ENCODE data around the gene SLC25A31. TPM values are rescaled to one million over a fixed set of nuclear protein-coding genes. Genes with fewer than 3 reads are reported as not detected.
A peak's percentile ranks its signal among the peaks of the same experiment; 100 is the strongest.

Gene SLC25A31
- total RNA-seq, 1 donor from 2014 or later = not detected

DNA sequence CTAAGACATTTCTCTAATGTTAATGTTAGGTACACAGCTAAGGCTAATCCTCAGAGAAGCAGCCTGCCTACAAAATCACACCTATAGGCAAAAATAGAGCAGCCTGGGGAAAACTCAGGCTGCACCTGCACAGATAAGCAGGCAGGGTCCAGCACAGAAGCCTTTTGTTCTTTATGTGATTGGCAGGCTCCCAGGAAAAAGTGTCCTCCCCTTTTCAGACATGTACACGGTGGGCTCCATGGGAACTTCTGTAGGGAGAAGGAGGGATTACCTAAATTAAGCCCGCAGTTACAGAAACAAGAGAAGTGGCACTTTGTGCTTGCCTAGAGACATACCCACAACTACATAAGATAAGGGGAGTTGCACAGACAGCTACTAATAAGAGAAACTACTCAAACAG, 47.9 kb downstream of the SLC25A31 start:
- DNase-seq = no peak

DNA sequence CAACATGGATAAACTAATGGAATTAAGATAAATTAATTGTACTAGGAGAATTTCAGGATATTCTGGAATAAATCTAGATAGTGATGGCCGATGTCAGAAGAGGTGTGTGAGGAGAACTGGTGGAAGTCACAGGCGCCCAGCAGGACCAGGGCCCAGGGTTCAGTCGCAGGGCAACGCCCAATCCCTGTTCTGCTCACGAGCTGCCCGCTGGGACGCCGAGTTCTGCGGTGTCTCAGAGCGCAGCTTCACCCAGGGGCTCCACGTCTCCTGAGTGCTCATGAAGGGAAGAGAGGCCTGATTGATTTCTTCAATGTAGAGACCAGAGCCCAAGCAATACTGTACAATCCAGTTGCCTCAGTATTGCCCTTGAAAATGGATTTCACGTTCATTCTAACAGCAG, 50.4 kb downstream of the SLC25A31 start:
- DNase-seq = no peak

DNA sequence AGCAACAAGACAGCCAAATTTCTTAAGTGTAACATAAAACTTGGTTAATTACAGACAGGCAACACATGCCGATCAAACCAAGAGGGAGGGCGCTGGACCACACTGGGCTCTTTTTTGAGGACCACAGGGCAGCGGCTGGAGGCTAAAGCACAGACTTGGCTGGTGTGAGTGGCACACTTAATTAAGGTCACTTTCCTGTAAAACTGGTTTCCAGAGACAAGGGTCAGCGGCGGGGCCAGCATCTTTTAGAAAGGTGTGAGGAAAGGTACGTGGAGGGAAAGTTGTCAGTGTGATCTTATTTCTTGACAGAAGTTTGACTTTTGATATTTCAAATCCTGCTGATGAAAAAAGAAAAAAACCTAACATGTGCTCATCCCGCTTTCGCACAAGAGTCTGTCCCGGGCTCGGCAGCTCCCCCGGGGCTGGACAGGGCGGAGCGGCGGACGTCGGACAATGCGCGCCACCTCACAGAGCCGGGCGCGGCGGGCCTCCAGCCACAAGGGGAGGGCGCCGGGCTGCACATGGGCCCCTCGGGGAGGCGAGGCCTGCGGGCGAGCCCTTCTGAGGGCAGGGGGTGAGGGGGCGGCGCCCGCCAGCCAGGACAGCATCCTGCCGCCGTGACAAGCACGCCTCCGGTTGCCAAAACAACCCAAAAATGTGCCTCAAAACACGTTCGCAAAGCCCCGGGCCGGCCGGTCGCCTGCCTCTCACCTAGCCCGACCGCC, 51.3 kb downstream of the SLC25A31 start:
- DNase-seq = peak; percentile 71

DNA sequence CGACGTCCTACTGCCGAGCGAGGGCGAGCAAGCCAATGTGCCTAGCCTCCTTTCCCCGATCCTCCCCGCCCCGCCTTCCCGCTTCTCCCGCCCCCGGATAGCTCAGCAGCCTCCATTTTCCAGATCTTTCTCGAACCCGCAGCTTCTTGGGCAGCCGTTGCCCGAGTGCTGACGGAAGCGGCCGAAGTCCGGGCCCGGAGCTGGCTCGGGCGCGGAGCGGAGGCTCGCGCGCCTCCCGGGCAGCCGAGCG, 51.8 kb downstream of the SLC25A31 start:
- peak; percentile 95 for DNase-seq

DNA sequence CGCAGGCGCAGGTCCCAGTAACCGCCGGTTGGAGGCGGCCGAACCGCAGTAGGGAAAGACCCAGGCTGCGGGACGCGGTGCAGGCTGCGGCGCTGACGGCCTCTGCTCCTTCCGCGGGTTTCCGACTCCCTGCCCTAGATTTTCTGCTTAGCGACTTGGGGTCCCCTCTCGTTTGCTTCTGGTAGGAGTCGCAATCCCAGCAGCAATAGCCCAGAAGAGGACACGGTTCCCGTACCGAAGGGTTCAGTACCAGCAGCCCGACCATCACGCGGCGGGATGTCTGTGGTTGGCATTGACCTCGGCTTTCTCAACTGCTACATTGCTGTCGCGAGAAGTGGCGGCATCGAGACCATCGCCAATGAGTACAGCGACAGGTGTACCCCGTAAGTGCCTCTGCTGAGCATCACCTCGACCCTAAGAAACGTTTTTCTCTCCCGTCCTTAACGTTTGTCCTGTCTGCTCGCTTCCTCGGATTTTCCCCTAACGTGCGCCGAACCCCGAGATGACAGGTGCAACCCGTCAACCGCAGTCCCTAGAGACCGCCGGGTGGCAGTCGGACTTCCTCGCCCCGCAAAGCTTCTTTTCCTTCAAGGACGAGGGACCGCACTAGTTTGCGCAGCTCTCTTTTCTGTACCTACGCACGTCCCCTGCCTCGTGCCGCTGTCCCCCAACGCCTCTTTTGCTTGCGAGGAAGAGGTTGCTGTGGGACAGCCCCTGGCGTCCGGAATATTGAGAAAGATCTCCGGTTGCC, 52.2 kb downstream of the SLC25A31 start, which contains the start of gene HSPA4L:
TSS of gene HSPA4L (plus strand) at position 48 of the 751 bp plus-strand sequence. CDS start at position 277, 229 bp downstream.
- peak; percentile 77 for DNase-seq

DNA sequence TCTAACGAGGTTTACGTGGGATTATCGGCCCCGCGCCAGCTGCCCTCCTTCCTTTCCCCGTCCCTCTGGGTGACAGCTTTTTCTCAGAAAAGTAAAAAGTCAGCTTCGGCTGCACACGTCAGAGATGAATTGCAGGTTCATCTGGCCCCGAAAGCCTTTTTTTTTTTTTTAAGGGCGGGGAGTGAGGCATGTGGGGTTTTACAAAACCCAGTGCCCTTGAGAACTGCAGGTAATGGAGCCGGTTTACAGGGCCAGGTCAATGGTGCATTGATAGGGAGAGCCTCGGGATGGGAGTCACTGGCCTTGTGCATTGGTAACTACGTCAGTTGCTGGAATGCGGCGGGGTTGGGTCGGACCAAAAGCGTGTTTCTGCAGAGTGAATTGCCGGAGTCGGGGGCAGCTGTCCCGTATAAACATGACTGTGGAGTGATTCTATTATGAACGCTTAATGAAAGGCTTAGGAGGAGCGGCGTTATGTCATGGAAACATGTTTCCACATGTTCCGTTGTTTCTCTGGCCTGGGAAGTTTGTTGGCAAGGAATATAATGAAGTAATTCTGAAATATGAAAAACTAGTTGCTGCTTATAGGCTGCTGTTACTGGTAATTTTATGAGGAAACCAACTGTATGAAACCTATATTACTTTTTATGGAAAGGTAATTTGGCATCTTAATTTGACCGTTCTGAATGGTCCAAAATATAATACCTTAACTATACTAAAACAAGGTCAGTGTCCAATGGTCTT, 53.0 kb downstream of the SLC25A31 start:
- peak; percentile 96 for DNase-seq

DNA sequence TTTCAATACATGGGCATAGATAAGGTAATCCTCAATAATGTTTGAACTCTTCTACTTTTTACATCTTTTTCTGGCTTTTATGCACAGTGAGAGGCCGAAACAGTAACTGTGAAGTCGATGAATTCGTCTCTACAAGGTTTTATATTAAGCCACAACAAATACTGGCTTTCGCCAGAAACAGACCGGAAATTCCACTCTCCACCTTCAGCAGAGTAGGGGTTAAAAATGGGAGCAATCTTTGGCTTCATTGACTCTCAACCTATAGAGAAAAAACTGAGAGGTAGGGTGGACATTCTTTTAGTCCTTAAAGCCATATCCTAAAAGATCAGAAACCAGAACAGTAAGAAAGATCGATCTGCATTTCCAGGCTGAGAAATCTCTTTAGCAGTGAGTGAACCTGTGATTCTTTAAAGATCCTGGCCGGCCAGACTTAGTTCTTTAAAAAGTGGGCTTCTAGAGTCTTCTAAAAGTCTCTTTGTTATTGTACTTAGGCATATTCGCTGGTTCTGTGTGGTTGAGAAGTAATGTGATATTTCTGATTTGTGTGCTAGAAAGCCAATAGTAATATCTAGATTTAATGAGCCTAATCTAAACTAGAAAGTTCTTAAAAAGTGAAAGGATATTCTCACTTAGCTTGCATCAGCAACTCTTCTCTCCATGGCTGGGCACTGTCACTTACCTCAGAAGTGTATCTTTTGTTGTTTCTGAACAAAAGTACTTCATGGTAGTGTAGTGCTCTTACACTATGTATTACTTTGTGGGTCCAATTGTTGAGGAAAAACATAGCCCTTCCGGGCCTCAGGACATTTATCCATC, 54.0 kb downstream of the SLC25A31 start:
- peak; percentile 33 for DNase-seq

DNA sequence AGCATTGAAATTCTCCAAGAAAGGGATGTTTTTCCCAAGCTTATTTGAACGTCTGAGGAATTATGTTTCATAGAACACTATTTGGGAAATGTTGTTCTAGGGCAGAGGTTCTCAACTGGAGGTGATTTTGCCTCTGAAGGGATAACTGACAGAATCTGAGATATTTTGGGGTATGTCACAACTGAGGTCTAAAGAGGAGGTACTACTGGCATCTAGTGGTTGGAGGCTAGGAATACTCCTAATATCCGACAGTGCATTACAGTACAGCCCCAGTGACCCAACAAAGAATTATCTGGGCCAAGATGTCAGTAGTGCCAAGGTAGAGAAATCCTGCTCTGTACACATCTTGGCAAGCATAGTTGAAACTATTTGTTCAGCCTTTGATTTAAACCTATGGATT, 58.3 kb downstream of the SLC25A31 start:
- DNase-seq = peak; percentile 13

DNA sequence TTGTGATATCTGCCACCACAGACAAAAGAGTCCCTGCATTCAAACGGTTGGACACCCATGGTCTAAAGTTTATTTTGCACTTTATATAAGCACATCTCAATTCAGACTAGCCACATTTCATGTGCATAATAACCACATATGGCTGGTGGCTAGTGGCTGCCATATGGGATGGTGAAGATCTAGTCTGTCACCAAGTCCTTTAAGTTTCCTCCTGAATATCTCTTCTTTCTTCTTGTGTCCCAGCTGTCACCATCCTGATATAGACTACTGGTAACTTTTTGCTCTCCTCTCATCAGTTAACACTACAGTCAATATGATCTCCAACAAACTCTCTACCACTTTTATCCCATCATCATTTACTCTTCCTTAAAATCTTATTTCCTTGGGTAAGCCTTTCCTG, 61.2 kb downstream of the SLC25A31 start:
- DNase-seq = no peak

DNA sequence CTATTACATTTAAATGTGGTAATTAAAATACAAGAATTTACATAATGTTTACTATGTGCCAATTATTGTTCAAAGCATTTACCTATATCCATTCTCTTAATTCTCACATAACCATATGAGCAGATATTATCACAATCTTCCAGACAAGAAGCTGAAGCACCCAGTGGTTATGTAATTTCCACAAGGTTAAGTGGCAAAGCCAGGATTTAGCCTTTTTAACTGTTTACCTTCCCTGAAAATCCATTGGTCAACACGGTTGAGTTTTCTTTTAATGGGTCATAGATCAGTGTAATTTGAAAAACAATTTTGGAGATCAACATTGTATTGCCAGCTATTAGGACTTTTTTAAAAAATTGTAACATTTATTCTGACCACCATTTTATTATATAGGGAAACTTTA, 63.3 kb downstream of the SLC25A31 start:
- no peak for DNase-seq

DNA sequence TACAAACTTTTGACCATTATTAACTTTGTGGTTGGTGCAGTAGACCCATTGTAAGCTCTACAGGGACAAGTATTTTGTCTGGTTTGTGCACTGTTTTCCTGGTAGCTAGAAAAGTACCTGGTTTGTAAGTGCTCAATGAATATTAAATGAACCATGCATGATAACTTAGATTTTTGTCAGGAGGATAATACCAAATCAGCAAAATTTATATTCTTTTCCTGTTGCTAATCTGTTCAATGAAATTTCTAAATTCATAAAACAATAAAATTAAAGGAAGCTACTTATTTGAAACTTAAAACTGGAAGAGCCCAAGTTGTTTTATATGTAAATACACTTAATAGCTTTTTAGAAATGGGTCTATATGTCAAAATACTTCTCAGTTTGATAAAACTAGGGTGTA, 69.5 kb downstream of the SLC25A31 start:
- DNase-seq = no peak

DNA sequence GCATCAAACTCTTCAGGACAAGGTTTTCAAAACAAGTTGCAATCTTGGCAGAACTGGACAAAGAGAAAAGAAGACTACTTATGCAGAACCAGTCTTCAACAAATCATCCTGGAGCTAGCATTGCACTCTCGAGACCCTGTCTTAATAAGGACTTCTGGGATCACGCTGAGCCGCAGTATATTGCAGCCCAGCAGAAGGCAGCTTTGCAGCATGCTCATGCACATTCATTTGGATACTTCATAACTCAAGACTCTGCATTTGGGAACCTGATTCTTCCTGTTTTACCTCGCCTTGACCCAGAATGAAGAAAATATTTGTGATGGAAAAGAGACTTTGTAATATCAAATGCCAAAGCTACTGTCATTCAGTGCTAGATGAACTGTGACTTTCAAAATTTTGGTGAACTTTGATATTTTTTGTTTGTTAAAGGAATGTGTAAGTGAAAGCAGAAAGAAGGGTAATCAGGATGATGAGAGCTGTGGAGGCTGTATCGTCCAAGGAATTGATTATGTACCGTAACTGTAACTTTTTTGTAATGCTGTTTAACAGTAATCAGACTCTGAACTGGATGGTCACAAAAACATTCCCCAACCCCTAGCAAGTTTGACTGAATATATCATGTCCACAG, 79.1 kb downstream of the SLC25A31 start:
- DNase-seq = peak; percentile 6

DNA sequence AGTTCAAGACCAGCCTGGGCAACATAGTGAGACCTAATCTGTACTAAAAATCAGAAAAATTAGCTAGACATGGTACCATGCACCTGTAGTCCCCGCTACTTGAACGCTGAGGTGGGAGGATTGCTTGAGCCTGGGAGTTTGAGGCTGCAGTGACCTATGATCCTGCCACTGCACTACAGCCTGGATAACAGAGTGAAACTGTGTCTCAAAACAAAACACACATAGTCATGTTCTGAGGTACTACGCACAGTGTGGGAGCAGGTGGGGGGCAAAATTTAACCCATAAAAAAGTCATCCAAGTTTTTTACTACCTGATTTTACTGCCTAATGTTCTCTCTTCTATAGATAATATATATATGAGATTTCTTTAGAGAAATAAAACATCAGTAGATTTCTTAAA, 80.4 kb downstream of the SLC25A31 start:
- no peak for DNase-seq

DNA sequence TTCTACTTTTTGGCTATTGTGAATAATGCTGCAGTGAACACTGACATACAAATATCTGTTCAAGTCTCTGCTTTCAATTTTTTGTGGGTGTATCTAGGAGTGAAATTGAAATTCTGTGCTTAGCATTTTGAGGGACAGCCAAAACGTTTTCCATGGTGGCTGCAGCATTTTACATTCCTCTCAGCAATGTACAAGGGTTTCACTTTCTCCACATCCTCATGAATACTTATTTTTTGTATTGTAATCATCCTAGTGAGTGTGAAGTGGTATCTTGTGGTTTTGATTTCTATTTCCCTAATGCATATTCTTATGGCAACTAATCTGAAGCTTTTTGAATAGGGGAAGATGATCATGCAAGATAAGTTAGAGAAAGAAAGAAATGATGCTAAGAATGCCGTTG, 92.2 kb downstream of the SLC25A31 start:
- DNase-seq = no peak

Other genes starting within 250 kb of the SLC25A31 start
- 14.8 TPM for gene INTU, start 97.4 kb upstream of the SLC25A31 start, total RNA-seq
- gene HSPA4L, start 51.9 kb downstream of the SLC25A31 start, total RNA-seq = 11.8 TPM
- gene PLK4, start 150.5 kb downstream of the SLC25A31 start, total RNA-seq = 11.5 TPM
- 31.6 TPM for gene MFSD8, start 234.8 kb downstream of the SLC25A31 start, total RNA-seq
- gene ABHD18, start 235.0 kb downstream of the SLC25A31 start, total RNA-seq = 20.7 TPM